Activated CD8-positive, alpha-beta memory T cell treated with anti-CD3 and anti-CD28 coated beads for 24 hours (primary cell): ENCODE measurements around the gene OSGEP.
"Not testable (repeated sequence)": the region's sequence is repeated elsewhere in the genome, so short reads cannot be mapped to it uniquely, and the experiment has no call there.

ENCODE experiments used
- DNase-seq: peaks from one replicate; pipeline ENCODE4 v3.0.0-alpha.2; 2020

OSGEP gene

DNA sequence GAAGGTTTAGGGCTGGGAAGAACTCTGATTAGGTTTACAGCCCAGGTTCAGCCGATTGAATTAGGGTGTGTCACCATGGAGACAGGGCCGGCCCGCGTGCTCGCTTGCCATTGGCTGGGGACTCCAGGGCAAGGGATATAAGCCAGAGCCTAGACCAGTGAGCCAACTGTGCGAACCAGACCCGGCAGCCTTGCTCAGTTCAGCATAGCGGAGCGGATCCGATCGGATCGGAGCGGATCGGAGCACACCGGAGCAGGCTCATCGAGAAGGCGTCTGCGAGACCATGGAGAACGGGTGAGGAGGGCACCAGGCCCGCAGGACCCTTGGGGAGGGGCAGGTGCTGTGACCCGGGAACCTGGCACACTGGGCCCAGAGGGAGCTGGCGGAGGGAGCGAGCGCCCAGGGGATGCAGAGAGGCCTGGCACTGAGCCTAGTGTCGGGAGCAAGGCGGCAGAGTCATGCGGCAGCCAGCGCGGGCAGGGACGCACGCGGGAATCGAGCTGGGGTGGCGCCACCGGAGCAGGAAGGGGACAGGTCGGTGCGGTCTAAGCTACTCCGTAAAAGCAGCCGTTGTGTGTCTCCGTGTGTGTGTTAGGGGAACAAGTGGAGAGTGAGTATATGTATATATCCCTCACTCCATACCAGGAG, 14.8 kb upstream of the OSGEP start, which contains the start of gene PNP:
PNP (plus strand) TSS at position 165 of the 648 bp plus-strand sequence; CDS start at position 284, 119 bp downstream.
- peak; percentile 93 for DNase-seq

DNA sequence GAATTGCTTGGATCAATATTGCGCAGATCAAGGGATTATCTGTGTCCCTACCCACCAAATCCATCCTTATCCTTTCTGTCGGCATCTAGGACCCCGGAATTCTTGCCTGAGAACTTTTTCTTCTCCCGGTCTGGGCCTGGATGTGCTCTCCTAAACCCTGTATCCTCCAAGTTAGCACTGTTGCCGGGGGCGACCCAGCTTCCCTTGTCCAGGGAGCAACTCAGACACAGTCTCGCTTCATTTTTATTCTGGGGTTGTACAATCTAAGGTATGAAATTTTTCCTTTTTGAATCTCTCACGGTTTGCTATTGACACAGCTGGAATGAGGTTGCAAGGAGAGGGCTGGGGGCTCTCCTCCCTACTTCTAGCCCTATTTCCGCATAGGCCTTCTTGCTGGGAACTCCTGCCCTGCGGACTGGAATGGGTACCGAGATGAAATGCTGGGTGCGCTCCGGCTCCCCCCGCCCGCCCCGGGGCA, 14.2 kb upstream of the OSGEP start:
- no peak for DNase-seq

DNA sequence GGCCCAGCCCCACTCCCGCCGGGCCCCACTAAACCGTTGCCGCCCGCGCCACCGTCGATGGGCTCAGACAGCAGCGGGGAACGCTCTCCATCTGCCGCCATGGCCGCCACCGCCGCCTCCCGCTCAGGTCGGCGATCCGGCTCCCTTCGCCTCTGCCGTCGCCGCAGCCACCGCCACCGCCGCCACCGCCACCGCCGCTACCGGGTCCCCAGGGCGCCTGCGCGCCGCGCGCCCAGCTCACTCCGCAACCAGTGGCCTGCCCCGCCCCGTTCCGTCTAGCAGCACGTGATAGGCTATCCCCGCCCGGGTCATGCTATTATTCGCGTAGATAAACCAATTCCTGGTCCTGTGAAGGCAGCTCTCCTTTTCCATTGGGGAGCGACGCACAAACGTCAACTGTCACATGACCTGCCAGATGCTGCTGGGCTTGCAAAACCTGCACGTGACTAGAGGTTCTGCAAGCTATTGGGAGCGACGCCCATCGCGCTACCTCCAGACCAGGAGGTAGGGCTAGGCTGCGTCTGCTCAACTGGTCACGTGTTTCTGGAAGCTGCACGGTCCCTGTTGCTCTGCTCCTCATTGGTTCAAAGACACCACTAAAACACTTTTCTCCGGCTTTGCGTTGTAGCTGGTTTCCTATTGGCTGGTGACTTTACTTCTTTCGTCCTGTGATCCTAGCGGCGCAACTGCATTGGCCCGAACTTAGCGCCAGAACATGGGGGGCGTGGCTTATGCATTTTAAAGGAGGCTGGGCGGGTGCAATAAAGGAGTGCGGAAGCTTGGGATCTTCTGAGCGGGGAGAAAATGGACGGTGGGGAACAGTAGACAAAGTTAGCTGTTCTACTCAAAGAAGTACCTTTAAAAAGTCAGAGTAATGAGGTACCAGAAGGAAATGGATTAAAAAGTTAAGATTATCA, 6.9 kb upstream of the OSGEP start, which contains the start of gene PIP4P1:
PIP4P1 (minus strand) TSS at position 210 of the 917 bp plus-strand sequence; CDS start at position 101, 109 bp downstream.
- peak; percentile 97 for DNase-seq

DNA sequence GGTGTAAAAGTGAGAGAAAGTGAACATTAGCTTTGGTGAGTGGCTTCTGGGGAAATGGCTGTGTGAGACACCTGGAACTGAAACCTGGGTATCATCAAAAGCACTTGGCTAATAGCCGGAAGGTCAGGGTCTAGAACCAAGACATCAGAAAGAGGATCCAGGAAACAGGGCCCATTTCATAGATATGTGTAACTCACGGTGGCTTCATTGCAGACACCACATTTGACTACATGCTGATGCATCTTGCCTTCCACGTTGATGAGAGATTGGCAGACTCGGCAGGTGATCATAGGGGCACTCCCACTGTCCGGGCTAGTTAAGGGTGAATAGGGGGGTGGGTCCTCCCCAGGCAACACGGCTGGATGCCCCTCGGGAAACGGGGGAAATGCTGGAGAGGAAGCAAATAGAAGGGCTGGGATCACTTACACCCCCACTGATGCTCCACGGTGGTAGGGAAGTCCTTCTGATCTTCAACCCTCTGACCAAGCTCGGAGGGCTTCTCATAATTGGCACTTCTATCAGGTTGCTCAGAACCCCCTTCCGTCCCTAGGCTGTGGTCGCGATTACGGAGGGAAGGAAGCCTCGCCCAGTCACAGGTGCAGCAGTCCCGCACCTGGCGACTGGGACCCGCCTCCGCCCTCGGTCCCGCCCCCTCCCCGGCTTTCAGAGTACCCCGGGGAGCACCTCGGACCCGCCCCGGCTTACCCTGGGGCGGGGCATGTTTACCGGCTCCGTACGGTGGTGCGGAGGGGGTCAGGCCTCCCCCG, 6.0 kb upstream of the OSGEP start:
- DNase-seq = no peak

DNA sequence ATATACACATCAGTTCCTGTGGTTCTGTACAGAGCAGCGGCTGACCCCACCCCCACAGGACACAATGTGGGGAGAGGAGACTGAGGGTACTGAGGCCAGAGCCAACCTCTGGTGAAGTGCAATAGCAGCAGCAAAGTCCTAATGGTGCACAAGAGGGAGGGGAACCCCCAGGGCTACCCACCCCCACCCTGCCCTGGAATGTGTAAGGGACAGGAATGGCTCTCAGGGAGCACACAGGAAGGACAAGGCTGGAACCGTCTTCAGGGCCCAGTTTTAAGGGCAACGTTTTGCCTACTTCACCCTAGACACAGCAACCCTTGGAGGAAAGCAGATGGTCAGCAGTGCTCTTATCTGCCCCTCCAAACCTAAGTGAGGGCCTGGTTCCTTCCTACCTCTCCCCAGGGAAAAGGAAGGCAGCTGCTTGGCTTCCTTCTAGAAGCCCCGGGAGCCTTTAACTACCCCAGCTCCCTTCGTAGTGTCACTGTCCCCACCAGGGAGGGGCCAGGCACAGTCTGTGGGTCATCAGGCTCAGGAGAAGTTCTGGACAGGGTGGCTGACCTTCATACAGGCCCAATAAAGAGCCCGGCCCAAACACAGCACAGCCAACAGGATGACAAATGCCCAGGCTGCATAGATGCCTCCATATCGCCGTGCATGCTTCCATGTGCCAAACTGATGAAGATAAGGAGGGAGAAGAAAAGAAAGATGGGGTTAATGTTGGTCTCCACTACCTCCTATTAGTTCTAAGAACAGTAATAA, 3.6 kb upstream of the OSGEP start:
- DNase-seq = no peak

DNA sequence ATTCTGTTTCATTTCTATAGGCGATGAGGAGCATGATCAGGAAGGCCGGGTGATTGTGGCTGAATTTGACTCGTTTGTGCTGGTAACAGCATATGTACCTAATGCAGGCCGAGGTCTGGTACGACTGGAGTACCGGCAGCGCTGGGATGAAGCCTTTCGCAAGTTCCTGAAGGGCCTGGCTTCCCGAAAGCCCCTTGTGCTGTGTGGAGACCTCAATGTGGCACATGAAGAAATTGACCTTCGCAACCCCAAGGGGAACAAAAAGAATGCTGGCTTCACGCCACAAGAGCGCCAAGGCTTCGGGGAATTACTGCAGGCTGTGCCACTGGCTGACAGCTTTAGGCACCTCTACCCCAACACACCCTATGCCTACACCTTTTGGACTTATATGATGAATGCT, 2.4 kb upstream of the OSGEP start:
- no peak for DNase-seq

DNA sequence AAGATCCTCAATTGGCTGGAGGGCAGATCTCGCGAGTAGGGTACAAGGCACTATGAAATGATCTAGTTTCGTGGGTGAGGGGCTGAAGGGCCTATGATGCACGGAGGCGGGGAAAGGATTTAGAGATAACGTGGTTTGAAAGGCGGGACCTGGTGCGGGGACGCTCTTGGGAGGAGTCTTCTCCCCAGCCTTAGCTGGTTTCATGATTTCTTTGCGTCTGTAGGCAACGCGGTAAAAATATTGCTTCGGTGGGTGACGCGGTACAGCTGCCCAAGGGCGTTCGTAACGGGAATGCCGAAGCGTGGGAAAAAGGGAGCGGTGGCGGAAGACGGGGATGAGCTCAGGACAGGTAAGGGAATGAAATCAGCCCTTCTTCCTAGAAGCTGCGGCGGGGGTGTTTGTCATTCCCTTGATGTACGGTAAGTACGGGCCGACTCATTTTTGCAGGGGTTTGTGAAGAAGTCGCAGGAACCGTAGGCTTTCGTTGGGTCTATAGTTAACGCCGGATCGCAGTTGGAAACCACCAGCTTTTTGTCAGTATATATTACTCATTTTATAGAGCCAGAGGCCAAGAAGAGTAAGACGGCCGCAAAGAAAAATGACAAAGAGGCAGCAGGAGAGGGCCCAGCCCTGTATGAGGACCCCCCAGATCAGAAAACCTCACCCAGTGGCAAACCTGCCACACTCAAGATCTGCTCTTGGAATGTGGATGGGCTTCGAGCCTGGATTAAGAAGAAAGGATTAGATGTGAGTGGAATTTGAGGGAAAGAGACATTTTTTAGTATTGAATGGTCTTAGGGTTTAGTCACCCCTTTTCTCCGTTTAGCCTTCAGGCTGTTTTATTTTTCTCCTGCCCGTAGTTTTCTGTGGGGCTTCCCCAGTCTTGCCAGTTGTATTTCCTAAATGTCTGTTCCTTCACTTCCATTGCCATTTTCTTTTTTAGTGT, 1.0 kb upstream of the OSGEP start:
- DNase-seq = no peak

DNA sequence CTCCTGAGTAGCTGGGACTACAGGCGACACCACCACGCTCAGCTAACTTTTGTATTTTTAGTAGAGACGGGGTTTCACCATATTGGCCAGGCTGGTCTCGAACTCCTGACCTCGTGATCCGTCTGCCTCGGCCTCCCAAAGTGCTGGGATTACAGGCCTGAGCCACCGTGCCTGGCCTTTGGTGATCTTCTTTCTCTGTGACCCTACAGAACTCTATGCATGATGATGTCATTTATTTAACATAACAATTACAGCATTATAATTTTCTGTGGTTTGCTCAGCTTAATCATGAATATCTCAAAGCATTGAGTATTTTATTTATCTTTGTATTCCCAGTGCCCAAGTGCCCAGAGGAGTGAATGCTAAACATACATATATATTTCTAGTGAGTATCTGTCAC, 1.8 kb downstream of the OSGEP start:
- DNase-seq = not testable (repeated sequence)

DNA sequence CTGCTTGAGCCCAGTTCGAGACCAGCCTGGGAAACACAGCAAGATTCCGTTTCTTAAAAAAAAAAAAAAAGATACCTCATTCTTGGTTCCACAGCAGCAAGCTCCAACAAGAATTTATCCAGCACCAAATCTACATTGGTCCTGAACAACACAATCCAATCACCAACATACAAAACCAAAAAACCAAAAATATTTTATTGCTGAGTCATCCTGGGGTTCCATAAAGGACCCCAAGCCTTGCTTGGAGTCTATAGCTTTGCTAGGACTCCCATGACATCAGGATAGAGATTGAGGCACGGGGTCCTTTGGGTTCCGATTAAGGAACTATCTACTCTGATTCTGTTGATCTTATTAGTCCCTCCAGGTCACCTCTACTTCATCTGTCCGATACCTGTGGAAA, 7.7 kb downstream of the OSGEP start:
- no peak for DNase-seq

DNA sequence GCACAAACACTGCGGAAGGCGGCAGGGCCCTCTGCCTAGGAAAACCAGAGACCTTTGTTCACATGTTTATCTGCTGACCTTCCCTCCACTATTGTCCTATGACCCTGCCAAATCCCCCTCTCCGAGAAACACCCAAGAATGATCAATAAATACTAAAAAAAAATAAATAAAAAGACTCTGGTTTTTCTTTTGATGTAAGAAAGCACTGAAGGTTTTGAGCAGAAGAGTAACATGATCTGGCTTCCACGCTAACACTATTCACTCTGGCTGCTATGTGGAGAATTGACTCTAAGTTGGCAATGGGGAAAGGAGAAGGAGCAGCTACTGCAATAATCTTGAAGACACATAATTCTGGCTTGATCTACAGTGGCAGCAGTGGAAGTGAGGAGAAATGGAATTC, 11.0 kb downstream of the OSGEP start:
- not testable (repeated sequence) for DNase-seq

DNA sequence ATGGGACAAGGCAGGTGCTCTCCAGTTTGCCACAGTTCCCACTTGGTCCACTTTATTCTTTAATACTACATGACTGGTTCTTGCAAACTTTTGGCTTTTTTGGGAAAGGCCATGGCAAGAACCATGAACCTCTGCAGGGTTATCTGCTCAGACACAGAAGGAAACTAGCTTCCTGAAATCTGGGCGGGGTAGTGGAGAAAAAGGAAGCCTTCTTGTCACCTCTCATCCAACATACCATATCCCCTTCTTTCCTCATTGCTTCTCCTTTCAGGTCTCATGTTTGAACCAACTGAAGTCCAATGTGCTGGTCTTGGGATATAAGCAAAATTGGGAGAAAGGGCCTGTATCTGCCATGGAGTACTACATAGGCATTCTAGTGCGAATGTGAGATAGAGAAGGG, 13.2 kb downstream of the OSGEP start:
- no peak for DNase-seq

DNA sequence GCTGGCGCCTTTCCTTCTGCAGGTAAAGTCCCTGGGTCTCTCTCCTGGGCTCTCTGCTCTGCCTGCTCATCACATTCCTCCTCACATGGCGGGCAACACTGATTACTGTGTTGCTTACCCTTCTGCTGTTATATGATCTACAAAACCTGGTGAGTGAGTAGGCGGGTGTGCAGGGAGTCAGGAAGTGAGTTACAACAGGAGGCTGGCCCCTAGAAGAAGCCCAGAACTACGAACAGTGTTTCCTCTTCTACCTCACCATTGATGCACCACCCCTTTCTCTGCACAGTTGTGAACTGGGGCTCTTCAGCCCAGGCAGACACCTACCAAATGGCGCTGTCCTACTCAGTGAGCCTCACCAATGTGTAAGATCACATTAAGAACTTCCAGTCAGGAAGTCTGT, 13.7 kb downstream of the OSGEP start:
- peak; percentile 69 for DNase-seq

DNA sequence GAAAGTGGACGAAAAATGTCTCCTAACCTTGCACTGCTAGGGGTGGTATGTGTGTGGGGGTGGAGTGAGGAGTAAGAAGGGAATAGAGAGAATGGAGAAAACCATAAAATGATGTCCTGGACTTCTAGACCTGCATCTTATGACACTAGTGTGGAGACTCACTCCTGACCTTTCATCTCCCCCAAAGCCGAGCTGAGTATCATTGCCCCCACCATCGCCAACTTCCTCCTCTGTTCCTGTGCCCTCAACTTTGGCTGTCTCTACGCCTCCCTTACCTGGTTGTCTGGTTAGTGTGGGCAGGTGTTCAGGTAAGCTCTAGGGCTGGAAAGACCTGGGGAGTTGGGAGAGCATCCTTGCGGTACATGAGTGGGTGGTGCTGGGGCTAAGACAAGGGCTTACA, 14.1 kb downstream of the OSGEP start:
- DNase-seq = no peak

DNA sequence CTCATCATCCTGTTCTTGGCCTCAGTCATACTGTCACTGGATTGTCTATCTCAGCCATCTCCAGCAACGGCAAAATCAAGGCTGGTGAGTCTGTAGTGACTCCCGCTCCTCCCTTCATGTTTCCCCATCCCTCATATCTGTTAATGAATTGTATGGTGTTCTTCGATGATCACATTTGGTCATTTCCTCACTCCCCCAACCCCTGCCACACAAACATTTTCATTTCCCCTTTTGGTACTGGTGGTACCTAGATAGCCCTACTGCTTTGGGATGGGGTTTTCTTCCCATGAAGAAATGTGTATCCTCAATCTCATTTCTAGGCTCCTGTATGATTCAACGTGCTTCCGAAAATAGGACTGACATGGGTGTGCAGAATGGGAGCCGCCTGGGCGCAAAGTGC, 15.9 kb downstream of the OSGEP start:
- no peak for DNase-seq

DNA sequence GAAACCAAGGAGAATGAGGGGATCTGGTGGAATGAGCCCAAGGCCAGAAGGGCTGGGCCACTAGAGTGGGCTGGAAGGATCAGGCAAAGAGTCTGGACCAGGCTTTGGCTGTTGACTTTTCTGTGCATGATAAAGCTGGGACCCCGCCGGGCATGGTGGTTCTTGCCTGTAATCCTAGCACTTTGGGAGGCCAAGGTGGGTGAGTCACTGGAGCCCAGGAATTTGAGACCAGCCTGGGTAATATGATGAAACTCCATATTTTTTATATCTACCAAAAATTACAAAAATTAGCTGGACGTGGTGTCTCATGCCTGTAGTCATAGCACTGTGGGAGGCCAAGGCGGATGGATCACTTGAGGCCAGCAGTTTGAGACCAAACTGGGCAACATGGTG, 18.3 kb downstream of the OSGEP start:
- DNase-seq = no peak

DNA sequence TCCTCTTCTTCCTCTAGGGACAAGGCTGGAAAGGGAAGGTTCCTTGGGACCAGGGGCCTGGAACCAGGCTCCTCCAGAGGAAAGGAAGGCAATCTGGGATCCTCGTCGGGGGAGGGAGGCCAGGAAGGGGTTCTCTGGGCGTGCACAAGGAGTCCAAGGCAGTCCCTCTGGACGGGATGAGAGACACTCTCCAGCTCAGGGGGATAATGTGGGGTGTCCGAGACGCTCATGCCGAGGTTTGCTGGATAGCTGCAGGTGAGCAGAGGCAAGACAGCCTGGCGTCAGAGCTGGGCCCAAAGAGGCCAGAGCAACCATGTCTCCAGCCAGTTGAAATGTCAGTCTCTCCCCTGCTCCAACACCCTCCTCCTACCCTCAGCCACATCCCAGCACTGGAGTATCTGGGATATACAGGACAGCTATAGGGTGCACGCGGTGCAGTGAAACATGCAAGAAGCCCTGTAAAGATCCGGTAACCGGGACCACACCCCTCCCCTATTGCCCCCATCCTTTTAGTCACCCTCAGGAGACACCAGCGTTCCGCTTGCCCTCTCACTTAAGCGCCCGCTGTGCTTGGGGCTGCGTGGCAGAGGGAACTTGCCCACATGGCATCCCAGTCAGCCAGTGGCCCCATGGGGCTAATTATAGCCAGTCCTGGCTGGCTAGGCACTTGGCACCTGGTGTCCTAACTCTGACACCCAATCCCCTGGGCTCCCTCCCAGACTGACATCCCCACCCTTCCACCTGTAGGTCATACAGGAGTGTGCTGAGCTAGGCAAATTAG, 18.8 kb downstream of the OSGEP start, which contains the start of gene KLHL33:
KLHL33 (minus strand) TSS at position 585 of the 781 bp plus-strand sequence; CDS start at position 230, 355 bp downstream.
- DNase-seq = no peak

DNA sequence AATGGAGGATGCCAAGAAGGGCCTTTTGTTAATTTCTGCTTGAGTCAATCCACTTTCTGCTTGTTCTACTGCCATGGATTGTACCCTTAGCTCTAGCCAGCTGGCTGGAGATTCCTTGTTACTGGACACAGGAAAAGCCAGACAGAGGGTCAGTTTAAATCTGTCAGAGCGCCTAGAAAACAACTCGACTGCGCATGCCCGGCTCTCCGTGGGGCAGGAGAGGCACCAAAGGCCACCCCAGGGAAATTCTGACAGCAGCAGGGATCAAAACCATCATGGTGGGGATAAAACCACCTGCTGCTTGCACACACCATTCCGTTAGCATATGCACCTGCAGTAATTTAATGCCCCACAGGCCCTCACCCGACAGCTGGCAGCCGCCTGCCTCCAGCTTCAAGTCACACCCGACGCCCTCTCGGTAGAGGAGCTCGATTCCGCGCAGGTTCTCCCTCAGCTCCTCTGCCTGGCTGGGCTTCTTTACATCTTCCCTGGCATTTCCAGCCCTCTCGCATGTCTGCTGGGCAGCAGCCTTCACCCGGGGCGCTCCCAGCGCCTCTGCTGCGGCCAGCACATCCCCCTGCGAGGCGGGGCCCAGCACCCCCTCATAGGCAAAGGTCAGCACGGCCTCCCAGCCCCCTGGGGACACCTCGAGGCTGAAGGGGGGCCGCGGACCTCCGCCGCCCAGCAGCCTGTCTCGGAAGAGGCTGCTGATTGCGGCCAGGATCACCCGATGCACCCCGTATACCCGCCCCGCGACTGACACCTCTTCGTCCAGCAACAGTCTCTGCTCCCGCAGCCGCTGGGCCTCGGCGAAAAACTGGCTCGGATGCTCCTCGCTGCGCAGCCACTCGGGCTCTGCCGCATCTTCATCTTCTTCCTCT, 19.7 kb downstream of the OSGEP start:
- no peak for DNase-seq

DNA sequence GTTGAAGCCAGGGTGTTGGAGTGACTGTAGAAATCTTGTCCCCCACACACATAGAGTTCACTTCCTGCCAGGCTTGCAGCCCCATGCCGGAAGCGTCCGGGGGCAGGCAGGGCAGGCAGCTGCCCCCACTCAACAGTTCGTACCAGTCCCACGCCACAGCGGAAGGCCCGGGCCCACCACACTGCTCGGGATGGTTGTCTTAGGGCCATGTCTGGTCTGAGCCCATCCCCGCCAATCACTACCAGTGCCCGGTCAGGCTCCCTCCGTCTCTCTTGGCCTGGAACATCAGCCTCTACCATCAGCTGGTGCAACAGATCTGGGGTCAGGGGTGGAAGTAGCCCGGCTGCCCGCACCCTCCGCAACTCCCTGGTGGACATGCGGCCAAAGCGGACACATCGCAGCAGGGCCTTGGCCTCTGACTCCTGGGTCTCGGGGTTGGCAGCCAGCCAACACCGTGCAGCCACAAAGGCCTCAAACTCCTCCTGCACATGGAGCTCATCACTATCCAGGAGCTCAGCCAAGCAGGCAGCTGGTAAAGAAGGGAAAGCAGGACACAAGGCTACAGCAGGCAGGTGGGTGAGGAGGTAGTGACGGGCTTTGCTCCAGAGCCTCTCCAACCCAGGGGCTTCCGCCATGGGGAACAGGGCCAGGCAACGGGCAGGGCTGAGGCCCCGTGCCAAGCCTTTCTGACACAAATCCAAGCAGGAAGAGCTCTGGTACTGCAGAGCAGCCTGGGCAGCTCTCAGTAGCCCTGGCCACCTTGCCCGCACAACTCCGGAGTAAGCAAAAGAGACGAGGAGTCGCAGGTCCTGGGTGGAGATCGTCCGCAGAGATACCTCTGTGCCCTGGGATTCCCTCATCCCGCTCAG, 24.6 kb downstream of the OSGEP start:
- peak; percentile 75 for DNase-seq
